SU-DHL-6 (cell line): ENCODE data around the gene RAD51B.

Experiments used
- H2AFZ ChIP-seq: fragments of 200-600 bp; sonication (generic); 2 replicates; pipeline ENCODE4 v1.6.1; 2014; ENCODE audit warnings: low read depth, mild to moderate bottlenecking, moderate library complexity, mixed read lengths, antibody characterized with exemption, low read length; ENCODE audit not compliant: severe bottlenecking
- H3F3A ChIP-seq: fragments of 200-600 bp; shearing (Covaris generic); 2 replicates; pipeline ENCODE4 v1.6.0; 2016; ENCODE audit warnings: antibody characterized with exemption, mild to moderate bottlenecking; ENCODE audit not compliant: insufficient read depth
- H3K27ac ChIP-seq: fragments of 200-600 bp; sonication (generic); 2 replicates; pipeline ENCODE4 v1.5.1; 2016; ENCODE audit warnings: low read depth, mild to moderate bottlenecking, low read length, moderate library complexity, mixed read lengths
- H3K27me3 ChIP-seq: fragments of 200-600 bp; sonication (generic), shearing (Covaris generic); 2 replicates; pipeline ENCODE4 v1.6.0; 2014; ENCODE audit warnings: mild to moderate bottlenecking, low read length
- H3K36me3 ChIP-seq: fragments of 200-600 bp; sonication (generic); 2 replicates; pipeline ENCODE4 v1.6.1; 2014; ENCODE audit warnings: mild to moderate bottlenecking, low read length, mixed read lengths
- H3K4me2 ChIP-seq: fragments of 300-600, 200-600 bp; shearing (Covaris generic), sonication (generic); 2 replicates; pipeline ENCODE4 v1.6.0; 2014; ENCODE audit warnings: low read length, low read depth, mild to moderate bottlenecking; ENCODE audit not compliant: poor library complexity, severe bottlenecking
- H3K4me3 ChIP-seq: fragments of 200-600 bp; sonication (generic); 2 replicates; pipeline ENCODE4 v1.5.1; 2014; ENCODE audit warnings: antibody characterized with exemption, low read length, mild to moderate bottlenecking, mixed read lengths; ENCODE audit not compliant: insufficient read depth, poor library complexity, severe bottlenecking
- H3K79me2 ChIP-seq: fragments of 200-600 bp; sonication (generic); 2 replicates; pipeline ENCODE4 v1.6.1; 2014; ENCODE audit warnings: mild to moderate bottlenecking, low read length, moderate library complexity; ENCODE audit not compliant: insufficient read depth
- H3K9ac ChIP-seq: fragments of 200-600 bp; sonication (generic); 2 replicates; pipeline ENCODE4 v1.7.0; 2014; ENCODE audit warnings: mild to moderate bottlenecking, low read length
- H3K9me2 ChIP-seq: fragments of 200-600 bp; sonication (generic); replicated peaks from 2 replicates; pipeline ENCODE4 v1.6.1; 2014; ENCODE audit warnings: low read length; ENCODE audit not compliant: insufficient read depth
- H3K9me3 ChIP-seq: fragments of 200-600 bp; sonication (generic); 2 replicates; pipeline ENCODE4 v1.6.1; 2014; ENCODE audit warnings: low read length, mixed read lengths; ENCODE audit not compliant: insufficient read depth
- H4K20me1 ChIP-seq: fragments of 200-600 bp; sonication (generic); 2 replicates; pipeline ENCODE4 v1.6.1; 2014; ENCODE audit warnings: low read depth, mild to moderate bottlenecking, antibody characterized with exemption, low read length, moderate library complexity, mixed read lengths
- CTCF ChIP-seq: fragments of 200-600 bp; sonication (generic); IDR thresholded peaks from one replicate; pipeline ENCODE4 v1.5.1; 2017; ENCODE audit warnings: antibody characterized with exemption, mild to moderate bottlenecking, low read length, moderate library complexity; ENCODE audit not compliant: insufficient read depth, poor library complexity, severe bottlenecking
- EZH2phosphoT487 ChIP-seq: fragments of 200-600 bp; sonication (generic), shearing (Covaris generic); conservative IDR thresholded peaks from 2 replicates; pipeline ENCODE4 v1.6.1; 2018; ENCODE audit warnings: mild to moderate bottlenecking, antibody characterized with exemption, low read length, moderate library complexity, mixed read lengths

RAD51B gene

GRCh38 chr14:68148276-68148675 is 328.7 kb downstream of the RAD51B start:
- Histone ChIP-seq H3K27ac (no peak overlapping the region), H3F3A (no peaks in the 10 kb centered on the region), H3K4me2 (no peak overlapping the region), H3K27me3 (no peaks in the 10 kb centered on the region), H3K36me3 (0 out of 2 replicates have a peak, but pooled peaks cover 2% of the 10 kb centered on the region), H3K9me2 (no peaks in the 10 kb centered on the region), H3K9me3 (no peaks in the 10 kb centered on the region), H4K20me1 (no peaks in the 10 kb centered on the region), H3K9ac (no peak overlapping the region), H3K79me2 (no peaks in the 10 kb centered on the region), H2AFZ (no peak overlapping the region), H3K4me3 (no peak overlapping the region)
- TF ChIP-seq EZH2phosphoT487: no peak
- TF ChIP-seq CTCF: no peak

GRCh38 chr14:68148763-68149162 is 329.2 kb downstream of the RAD51B start:
- H3K79me2 ChIP-seq: no peaks in the 10 kb centered on the region
- H3F3A ChIP-seq: no peaks in the 10 kb centered on the region
- H3K4me2 ChIP-seq: no peak overlapping the region
- H4K20me1 ChIP-seq: no peaks in the 10 kb centered on the region
- H3K36me3 ChIP-seq: 0 out of 2 replicates have a peak, but pooled peaks cover 2% of the 10 kb centered on the region
- H3K27me3 ChIP-seq: no peaks in the 10 kb centered on the region
- no peak overlapping the region for H3K4me3 ChIP-seq
- no peak overlapping the region for H2AFZ ChIP-seq
- H3K9me2 ChIP-seq: no peaks in the 10 kb centered on the region
- H3K9me3 ChIP-seq: no peaks in the 10 kb centered on the region
- no peak overlapping the region for H3K27ac ChIP-seq
- H3K9ac ChIP-seq: no peak overlapping the region
- no peak for TF ChIP-seq CTCF
- TF ChIP-seq EZH2phosphoT487: no peak

- H3K27me3 ChIP-seq: no peaks in the 10 kb centered on the region
- no peaks in the 10 kb centered on the region for H4K20me1 ChIP-seq
- H3K27ac ChIP-seq: no peak overlapping the region
- TF ChIP-seq CTCF (no peak), EZH2phosphoT487 (no peak)
- no peaks in the 10 kb centered on the region for H3K36me3 ChIP-seq
- H2AFZ ChIP-seq: no peak overlapping the region
- no peaks in the 10 kb centered on the region for H3F3A ChIP-seq
- no peaks in the 10 kb centered on the region for H3K79me2 ChIP-seq
- no peaks in the 10 kb centered on the region for H3K9me2 ChIP-seq
- no peak overlapping the region for H3K4me2 ChIP-seq
- no peak overlapping the region for H3K4me3 ChIP-seq
- no peaks in the 10 kb centered on the region for H3K9me3 ChIP-seq
- H3K9ac ChIP-seq: no peak overlapping the region
These were observed 333.7 kb downstream of the RAD51B start for GRCh38 chr14:68153275-68153674.

- no peak overlapping the region for H3K27ac ChIP-seq
- no peak overlapping the region for H3K9ac ChIP-seq
- H3K4me2 ChIP-seq: no peak overlapping the region
- H3K9me3 ChIP-seq: no peaks in the 10 kb centered on the region
- H2AFZ ChIP-seq: no peak overlapping the region
- no peak overlapping the region for H3K4me3 ChIP-seq
- no peak for TF ChIP-seq EZH2phosphoT487
- no peak for TF ChIP-seq CTCF
- no peaks in the 10 kb centered on the region for H4K20me1 ChIP-seq
- no peaks in the 10 kb centered on the region for H3K27me3 ChIP-seq
- H3K9me2 ChIP-seq: no peaks in the 10 kb centered on the region
- H3K36me3 ChIP-seq: no peaks in the 10 kb centered on the region
- H3K79me2 ChIP-seq: no peaks in the 10 kb centered on the region
- no peaks in the 10 kb centered on the region for H3F3A ChIP-seq
These were observed 334.7 kb downstream of the RAD51B start for GRCh38 chr14:68154275-68154674.
